Midbrain (tissue), 1 donor: ENCODE results near the gene CDH13.

Source experiments
- DNase-seq: peaks from one replicate; lab custom pipeline; 2025; lab: John Stamatoyannopoulos, UW

Gene CDH13

GRCh38 chr16:83806036-83806435 is 1179.3 kb downstream of the CDH13 start:
- DNase-seq = no peak

- no peak for DNase-seq
Measured at GRCh38 chr16:83806731-83807130, 1180.0 kb downstream of the CDH13 start.

- no peak for DNase-seq
Measured at GRCh38 chr16:83807327-83807709, 1180.5 kb downstream of the CDH13 start.

GRCh38 chr16:83807710-83808572 is 1181.2 kb downstream of the CDH13 start, which contains the start of gene HSBP1:
Gene HSBP1 (plus strand): TSS chr16:83807978. CDS start chr16:83808077, 99 bp downstream.
- DNase-seq = peak; percentile 91

- no peak for DNase-seq
Measured at GRCh38 chr16:83808573-83809014, 1181.8 kb downstream of the CDH13 start.

GRCh38 chr16:83809092-83809491 is 1182.3 kb downstream of the CDH13 start:
- no peak for DNase-seq

GRCh38 chr16:83810901-83811300 is 1184.1 kb downstream of the CDH13 start:
- DNase-seq = no peak

- DNase-seq = no peak
Measured at GRCh38 chr16:83813823-83814658, 1187.3 kb downstream of the CDH13 start.

GRCh38 chr16:83814659-83814985 is 1187.9 kb downstream of the CDH13 start:
- DNase-seq = no peak

- DNase-seq = no peak
Measured at GRCh38 chr16:83817022-83817421, 1190.3 kb downstream of the CDH13 start.

- no peak for DNase-seq
Measured at GRCh38 chr16:83818276-83818675, 1191.5 kb downstream of the CDH13 start.

GRCh38 chr16:83819361-83819760 is 1192.6 kb downstream of the CDH13 start:
- no peak for DNase-seq

GRCh38 chr16:83826146-83826913 is 1199.6 kb downstream of the CDH13 start:
- DNase-seq = peak; percentile 90

- DNase-seq = no peak
Measured at GRCh38 chr16:83830091-83830768, 1203.5 kb downstream of the CDH13 start.

- DNase-seq = no peak
Measured at GRCh38 chr16:83830769-83831455, 1204.1 kb downstream of the CDH13 start.

GRCh38 chr16:83831456-83831987 is 1204.8 kb downstream of the CDH13 start:
- no peak for DNase-seq

- DNase-seq = no peak
Measured at GRCh38 chr16:83833921-83834320, 1207.2 kb downstream of the CDH13 start.

- no peak for DNase-seq
Measured at GRCh38 chr16:83835586-83836566, 1209.1 kb downstream of the CDH13 start.

- DNase-seq = no peak
Measured at GRCh38 chr16:83837566-83837965, 1210.8 kb downstream of the CDH13 start.
